Epithelial cell of prostate (primary cell): ENCODE results near the gene EHMT1.
"Not testable (repeated sequence)": the region's sequence is repeated elsewhere in the genome, so short reads cannot be mapped to it uniquely, and the experiment has no call there.

Source experiments
- DNase-seq: peaks from one replicate; pipeline ENCODE4 v3.0.0-alpha.2; 2011; ENCODE audit warnings: low read depth, low spot score
- H3K27ac ChIP-seq: fragments of 450-650 bp; 2 replicates; pipeline ENCODE4 v1.5.1; 2017; ENCODE audit warnings: mild to moderate bottlenecking

The EHMT1 gene

DNA sequence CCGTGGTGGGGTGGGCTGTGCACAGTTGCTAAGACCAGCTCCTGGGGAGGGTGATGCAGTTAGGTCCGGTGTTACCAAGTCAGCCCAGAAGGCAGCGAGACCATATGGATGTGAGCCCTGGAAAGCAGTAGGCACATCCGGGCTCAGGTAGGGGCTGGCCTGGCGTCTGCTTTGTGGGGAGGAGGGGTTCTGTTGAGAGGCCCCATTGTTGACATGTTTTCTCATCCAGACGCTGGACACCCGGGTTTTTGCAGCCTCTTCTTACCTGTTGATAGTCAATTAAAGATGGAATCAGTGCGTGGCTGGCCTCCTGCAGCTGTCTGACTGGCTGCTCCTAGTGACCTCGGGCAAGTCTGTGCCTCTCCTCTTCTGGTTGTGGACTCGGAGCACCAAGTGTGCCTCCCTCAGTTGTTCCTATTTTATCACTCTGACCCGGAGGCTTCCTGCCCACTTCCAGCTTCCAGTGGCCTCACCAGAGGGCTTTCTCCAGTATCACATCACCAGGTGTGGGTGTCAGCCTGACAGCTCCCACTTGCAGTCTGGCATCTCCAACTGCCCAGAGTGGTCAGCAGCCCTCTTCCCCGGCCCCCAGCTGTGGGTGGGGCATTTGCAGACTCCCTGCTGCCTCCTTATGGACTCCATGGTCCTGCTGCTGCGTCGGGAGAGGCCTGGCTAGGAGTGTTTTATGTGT is 90.8 kb downstream of the EHMT1 start:
- no peak overlapping the region for H3K27ac ChIP-seq
- DNase-seq = no peak

DNA sequence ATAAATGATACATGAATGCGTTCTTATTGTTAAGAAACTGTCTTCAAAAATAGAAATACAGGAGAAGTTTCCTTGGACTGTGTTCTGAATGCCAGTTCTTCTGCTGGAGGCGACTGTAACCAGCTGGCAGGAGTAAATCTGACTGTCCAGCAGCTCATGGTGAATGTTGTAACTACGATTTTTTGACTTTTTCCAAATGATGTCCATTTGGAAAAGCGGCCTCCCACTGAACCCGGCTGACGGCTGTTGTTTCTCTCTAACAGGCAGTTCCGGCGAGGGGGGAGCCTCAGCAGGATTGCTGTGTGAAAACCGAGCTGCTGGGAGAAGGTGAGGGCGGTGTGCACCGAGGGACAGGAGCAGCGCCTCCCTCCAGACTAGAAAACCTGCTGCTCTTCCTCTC is 91.9 kb downstream of the EHMT1 start:
- no peak for DNase-seq
- no peak overlapping the region for H3K27ac ChIP-seq

GRCh38 chr9:137711678-137712105 is 92.9 kb downstream of the EHMT1 start:
- H3K27ac ChIP-seq = no peak overlapping the region
- DNase-seq = no peak

- H3K27ac ChIP-seq = no peak overlapping the region
- DNase-seq = no peak
These were observed 96.5 kb downstream of the EHMT1 start for GRCh38 chr9:137715321-137715720.

- H3K27ac ChIP-seq, DNase-seq: not testable (repeated sequence)
These were observed 97.3 kb downstream of the EHMT1 start for GRCh38 chr9:137715866-137716693.

GRCh38 chr9:137716694-137717287 is 98.0 kb downstream of the EHMT1 start:
- DNase-seq = no peak
- no peak overlapping the region for H3K27ac ChIP-seq

GRCh38 chr9:137717776-137718327 is 99.0 kb downstream of the EHMT1 start:
- no peak overlapping the region for H3K27ac ChIP-seq
- DNase-seq = no peak

DNA sequence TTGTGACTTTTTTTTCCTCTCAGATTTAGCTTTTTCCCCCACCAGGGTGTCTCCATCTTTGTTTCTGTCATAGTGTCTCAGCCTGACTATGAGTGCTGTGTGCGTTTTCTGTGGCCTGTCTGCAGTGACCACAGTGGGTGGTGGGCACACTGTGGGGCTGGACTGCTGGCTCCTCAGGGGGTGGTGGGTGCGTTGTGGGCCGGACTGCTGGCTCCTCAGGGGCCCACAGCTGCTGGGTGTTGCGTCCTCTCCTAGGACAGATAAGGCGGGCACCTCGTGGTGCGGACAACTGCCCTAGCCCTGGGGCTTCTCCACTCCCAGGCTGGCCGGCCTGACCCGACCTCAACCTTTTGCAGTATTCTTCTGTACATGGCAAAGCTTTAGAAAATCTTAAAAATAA is 100.4 kb downstream of the EHMT1 start:
- DNase-seq = no peak
- H3K27ac ChIP-seq = peak overlapping the region; percentile 8

DNA sequence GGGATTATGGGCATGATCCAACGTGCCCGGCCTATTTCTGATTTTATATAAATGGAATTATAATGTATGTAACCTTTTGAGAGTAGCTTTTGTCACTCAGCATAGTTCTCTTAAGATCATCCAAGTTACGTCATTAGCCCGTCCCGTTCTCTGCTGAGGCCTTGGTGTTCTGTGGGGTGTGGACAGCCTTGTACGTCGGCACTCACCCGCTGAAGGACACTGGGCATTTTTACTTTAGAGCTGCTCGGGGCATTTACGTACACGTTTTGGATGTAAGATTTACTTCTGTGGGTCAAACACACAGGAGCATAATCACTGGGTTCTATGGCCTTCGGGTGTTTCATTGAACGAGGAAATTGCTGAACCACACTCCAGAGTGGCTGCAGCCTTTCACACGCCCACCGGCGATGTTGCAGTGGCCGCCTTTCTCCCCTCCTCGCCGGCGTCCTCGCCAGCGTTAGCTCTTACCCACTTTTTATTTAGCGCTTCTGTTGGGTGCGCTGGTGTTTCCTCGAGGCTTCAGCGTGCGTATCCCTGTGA is 101.8 kb downstream of the EHMT1 start:
- H3K27ac ChIP-seq = peak overlapping the region; percentile 82
- peak; percentile 55 for DNase-seq

GRCh38 chr9:137721479-137721878 is 102.7 kb downstream of the EHMT1 start:
- no peak overlapping the region for H3K27ac ChIP-seq
- no peak for DNase-seq

GRCh38 chr9:137721899-137722298 is 103.1 kb downstream of the EHMT1 start:
- H3K27ac ChIP-seq = no peak overlapping the region

DNA sequence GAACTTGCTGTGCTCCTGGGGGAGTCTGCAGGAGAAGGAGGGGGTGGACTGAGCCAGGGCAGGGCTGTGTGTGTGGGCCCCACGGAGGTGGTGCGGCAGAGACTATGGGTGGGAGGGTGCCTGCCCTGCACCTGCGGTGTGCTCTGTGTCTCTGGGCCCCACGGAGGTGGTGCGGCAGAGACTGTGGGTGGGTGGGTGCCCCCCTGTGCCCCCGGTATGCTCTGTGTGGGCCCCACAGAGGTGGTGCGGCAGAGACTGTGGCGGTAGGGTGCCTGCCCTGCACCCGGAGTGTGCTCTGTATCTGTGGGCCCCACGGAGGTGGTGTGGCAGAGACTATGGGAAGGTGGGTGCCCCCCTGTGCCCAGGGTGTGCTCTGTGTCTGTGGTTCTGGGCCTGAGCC is 103.7 kb downstream of the EHMT1 start:
- H3K27ac ChIP-seq = no peak overlapping the region
- DNase-seq = no peak

More at GRCh38 chr9:137721899-137722298, 103.1 kb downstream of the EHMT1 start:
- DNase-seq = no peak

DNA sequence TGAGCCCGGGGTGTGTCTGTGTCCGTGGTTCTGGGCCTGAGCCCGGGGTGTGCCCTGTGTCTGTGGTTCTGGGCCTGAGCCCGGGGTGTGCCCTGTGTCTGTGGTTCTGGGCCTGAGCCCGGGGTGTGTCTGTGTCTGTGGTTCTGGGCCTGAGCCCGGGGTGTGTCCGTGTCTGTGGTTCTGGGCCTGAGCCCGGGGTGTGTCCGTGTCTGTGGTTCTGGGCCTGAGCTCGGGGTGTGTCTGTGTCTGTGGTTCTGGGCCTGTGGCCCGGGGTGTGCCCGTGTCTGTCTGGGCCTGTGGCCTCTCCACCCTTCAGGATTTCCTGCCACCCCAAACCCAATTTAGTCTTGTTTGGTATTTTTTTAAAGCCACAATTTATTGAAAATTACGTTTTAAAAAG is 104.6 kb downstream of the EHMT1 start:
- peak overlapping the region; percentile 41 for H3K27ac ChIP-seq
- not testable (repeated sequence) for DNase-seq

- H3K27ac ChIP-seq = peak overlapping the region; percentile 41
- no peak for DNase-seq
These were observed 105.1 kb downstream of the EHMT1 start for GRCh38 chr9:137723783-137724445.

- no peak for DNase-seq
- no peak overlapping the region for H3K27ac ChIP-seq
These were observed 106.0 kb downstream of the EHMT1 start for GRCh38 chr9:137724818-137725240.

- no peak for DNase-seq
- H3K27ac ChIP-seq = no peak overlapping the region
These were observed 106.8 kb downstream of the EHMT1 start for GRCh38 chr9:137725598-137725997.

- H3K27ac ChIP-seq, DNase-seq: not testable (repeated sequence)
These were observed 107.5 kb downstream of the EHMT1 start for GRCh38 chr9:137726336-137726735.

GRCh38 chr9:137726764-137727163 is 108.0 kb downstream of the EHMT1 start:
- no peak for DNase-seq
- H3K27ac ChIP-seq = no peak overlapping the region

DNA sequence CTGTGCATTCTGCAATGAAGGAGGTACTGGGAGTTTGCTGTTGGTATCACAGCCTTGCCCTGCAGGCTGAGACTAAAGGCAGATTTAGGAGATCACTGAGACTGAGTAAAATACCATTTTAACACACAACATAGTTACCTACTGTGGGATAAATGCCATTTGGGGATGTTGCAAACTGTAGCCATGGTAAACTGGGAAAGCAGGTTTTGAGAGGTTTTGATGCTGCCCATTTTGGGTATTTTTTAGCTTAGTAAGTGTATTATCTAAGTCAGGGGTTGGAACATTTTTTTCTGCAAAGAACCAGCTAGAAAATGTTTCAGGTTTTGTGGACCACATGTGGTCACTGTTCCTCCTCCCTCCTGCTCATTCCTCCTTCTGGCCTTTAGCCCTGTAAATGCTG is 108.9 kb downstream of the EHMT1 start:
- DNase-seq = no peak
- H3K27ac ChIP-seq = no peak overlapping the region
